Skeletal muscle tissue (tissue), 4 donors: ENCODE measurements around the gene TERC. TPM values are rescaled to one million over a fixed set of nuclear protein-coding genes. Genes with fewer than 3 reads are reported as not detected.
A peak's percentile ranks its signal among the peaks of the same experiment; 100 is the strongest.

Experiments used
- H3K27ac ChIP-seq: one replicate; pipeline ENCODE4 v1.7.0; 2013; ENCODE audit warnings: mild to moderate bottlenecking, low read depth, low read length, inconsistent platforms
- H3K27me3 ChIP-seq, 3 donors: one replicate each; pipeline ENCODE4 v1.7.0; 2013; ENCODE audit warnings: low read length in 3 of 3; ENCODE audit not compliant: control insufficient read depth in 3 of 3, insufficient read depth in 3 of 3
- H3K36me3 ChIP-seq, 3 donors: one replicate each; pipeline ENCODE4 v1.7.0; 2013; ENCODE audit warnings: low read length in 3 of 3; ENCODE audit not compliant: control insufficient read depth in 3 of 3, insufficient read depth in 3 of 3
- H3K4me1 ChIP-seq, 3 donors: one replicate each; pipeline ENCODE4 v1.7.0; 2013; ENCODE audit warnings: low read length in 3 of 3, mild to moderate bottlenecking in 3 of 3; ENCODE audit not compliant: control insufficient read depth in 3 of 3, insufficient read depth in 3 of 3
- H3K4me3 ChIP-seq, 3 donors: one replicate each; pipeline ENCODE4 v1.7.0; 2013; ENCODE audit warnings: low read length in 3 of 3
- H3K9ac ChIP-seq, 3 donors: one replicate each; pipeline ENCODE4 v1.7.0; 2013; ENCODE audit warnings: low read length in 3 of 3, mild to moderate bottlenecking in 3 of 3, moderate library complexity in 2 of 3, low read depth in 1 of 3
- H3K9me3 ChIP-seq, 3 donors: one replicate each; pipeline ENCODE4 v1.7.0; 2013; ENCODE audit warnings: low read length in 3 of 3; ENCODE audit not compliant: control insufficient read depth in 3 of 3
- total RNA-seq: library from RNA; depleted of rRNA; stranded (reverse); fragments of >200 nt; gene quantifications from one replicate; pipeline ENCODE4 v1.2.3, GENCODE V29; 2014
- donor health status: Osteomylitis.

Gene TERC
- 104 TPM for total RNA-seq

GRCh38 chr3:169764882-169765612 lies at the start of gene TERC:
Gene TERC (minus strand): TSS chr3:169765060.
- H3K36me3 ChIP-seq = no peaks in the 10 kb centered on the region
- peak within 1 kb of the TSS; percentile 91 to 95 (median 94) for H3K9ac ChIP-seq
- no peaks in the 10 kb centered on the region for H3K9me3 ChIP-seq
- H3K27ac ChIP-seq = peak within 1 kb of the TSS; percentile 89
- peaks cover 0 to 4% (median 0%) of the 10 kb centered on the region in 3 donors for H3K27me3 ChIP-seq
- peak within 1 kb of the TSS; percentile 77 to 95 (median 95) for H3K4me3 ChIP-seq
- H3K4me1 ChIP-seq = peaks cover 0 to 4% (median 0%) of the 10 kb centered on the region in 3 donors

- no peak overlapping the region for H3K27ac ChIP-seq
- peak overlapping the region; percentile 60 to 69 (median 65) for H3K4me3 ChIP-seq
- H3K36me3 ChIP-seq = no peaks in the 10 kb centered on the region
- H3K9me3 ChIP-seq = no peaks in the 10 kb centered on the region
- peak overlapping the region in 1 of 3 donors; percentile 12 for H3K9ac ChIP-seq
- H3K4me1 ChIP-seq = peaks cover 13 to 17% (median 17%) of the 10 kb centered on the region in 3 donors
- H3K27me3 ChIP-seq = peaks cover 2 to 21% (median 17%) of the 10 kb centered on the region in 3 donors
Observed at GRCh38 chr3:169813757-169814517, 49.1 kb upstream of the TERC start.

GRCh38 chr3:169813278-169813677 lies 48.4 kb upstream of the TERC start:
- H3K36me3 ChIP-seq = no peaks in the 10 kb centered on the region
- H3K9ac ChIP-seq = no peak overlapping the region
- H3K4me1 ChIP-seq = peaks cover 13 to 17% (median 17%) of the 10 kb centered on the region in 3 donors
- H3K9me3 ChIP-seq = no peaks in the 10 kb centered on the region
- no peak overlapping the region for H3K27ac ChIP-seq
- H3K4me3 ChIP-seq = peak overlapping the region; percentile 65 to 73 (median 69)
- peaks cover 2 to 19% (median 17%) of the 10 kb centered on the region in 3 donors for H3K27me3 ChIP-seq

- peak within 1 kb of the TSS; percentile 65 to 73 (median 69) for H3K4me3 ChIP-seq
- H3K4me1 ChIP-seq = peaks cover 13 to 17% (median 17%) of the 10 kb centered on the region in 3 donors
- peak within 1 kb of the TSS; percentile 12 for H3K27ac ChIP-seq
- no peaks in the 10 kb centered on the region for H3K9me3 ChIP-seq
- H3K27me3 ChIP-seq = peaks cover 0 to 17% (median 13%) of the 10 kb centered on the region in 3 donors
- peak within 1 kb of the TSS; percentile 56 to 80 (median 76) for H3K9ac ChIP-seq
- H3K36me3 ChIP-seq = no peaks in the 10 kb centered on the region
Observed at GRCh38 chr3:169812332-169813235, 47.7 kb upstream of the TERC start, which contains the start of the genes LRRC34 and LRRIQ4. Gene LRRC34 (minus strand): TSS chr3:169812904. CDS start chr3:169812548, 356 bp downstream. Gene LRRIQ4 (plus strand): TSS chr3:169812870. CDS start chr3:169821922, 9,052 bp downstream.

- H3K4me3 ChIP-seq = peak overlapping the region; percentile 65 to 73 (median 69)
- H3K36me3 ChIP-seq = no peaks in the 10 kb centered on the region
- peak overlapping the region; percentile 12 for H3K27ac ChIP-seq
- peak overlapping the region; percentile 43 to 76 (median 56) for H3K9ac ChIP-seq
- H3K4me1 ChIP-seq = peaks cover 13 to 17% (median 17%) of the 10 kb centered on the region in 3 donors
- H3K9me3 ChIP-seq = no peaks in the 10 kb centered on the region
- peaks cover 0 to 17% (median 13%) of the 10 kb centered on the region in 3 donors for H3K27me3 ChIP-seq
Observed at GRCh38 chr3:169811631-169812331, 46.9 kb upstream of the TERC start.

- Histone ChIP-seq H3K4me1 (peaks cover 13 to 17% (median 17%) of the 10 kb centered on the region in 3 donors), H3K27ac (no peak overlapping the region), H3K9me3 (no peaks in the 10 kb centered on the region), H3K36me3 (no peaks in the 10 kb centered on the region), H3K9ac (no peak overlapping the region), H3K4me3 (no peak overlapping the region), H3K27me3 (peaks cover 0 to 17% (median 13%) of the 10 kb centered on the region in 3 donors)
Observed at GRCh38 chr3:169809230-169809795, 44.5 kb upstream of the TERC start.

- no peaks in the 10 kb centered on the region for H3K9me3 ChIP-seq
- no peaks in the 10 kb centered on the region for H3K4me1 ChIP-seq
- H3K9ac ChIP-seq = no peak overlapping the region
- H3K27ac ChIP-seq = no peak overlapping the region
- no peaks in the 10 kb centered on the region for H3K36me3 ChIP-seq
- no peak overlapping the region for H3K4me3 ChIP-seq
- no peaks in the 10 kb centered on the region for H3K27me3 ChIP-seq
Observed at GRCh38 chr3:169804681-169805080, 39.8 kb upstream of the TERC start.

GRCh38 chr3:169792359-169792758 lies 27.5 kb upstream of the TERC start:
- no peaks in the 10 kb centered on the region for H3K27me3 ChIP-seq
- no peaks in the 10 kb centered on the region for H3K4me1 ChIP-seq
- no peak overlapping the region for H3K27ac ChIP-seq
- no peaks in the 10 kb centered on the region for H3K9me3 ChIP-seq
- no peak overlapping the region for H3K4me3 ChIP-seq
- no peak overlapping the region for H3K9ac ChIP-seq
- peaks cover 0 to 20% (median 15%) of the 10 kb centered on the region in 3 donors for H3K36me3 ChIP-seq
